Measurements from ENCODE around the gene CYP2R1. TPM values are rescaled to one million over a fixed set of nuclear protein-coding genes. Genes with fewer than 3 reads are reported as not detected.

Gene CYP2R1, protein sequence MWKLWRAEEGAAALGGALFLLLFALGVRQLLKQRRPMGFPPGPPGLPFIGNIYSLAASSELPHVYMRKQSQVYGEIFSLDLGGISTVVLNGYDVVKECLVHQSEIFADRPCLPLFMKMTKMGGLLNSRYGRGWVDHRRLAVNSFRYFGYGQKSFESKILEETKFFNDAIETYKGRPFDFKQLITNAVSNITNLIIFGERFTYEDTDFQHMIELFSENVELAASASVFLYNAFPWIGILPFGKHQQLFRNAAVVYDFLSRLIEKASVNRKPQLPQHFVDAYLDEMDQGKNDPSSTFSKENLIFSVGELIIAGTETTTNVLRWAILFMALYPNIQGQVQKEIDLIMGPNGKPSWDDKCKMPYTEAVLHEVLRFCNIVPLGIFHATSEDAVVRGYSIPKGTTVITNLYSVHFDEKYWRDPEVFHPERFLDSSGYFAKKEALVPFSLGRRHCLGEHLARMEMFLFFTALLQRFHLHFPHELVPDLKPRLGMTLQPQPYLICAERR
- 8.6 and 9.1 TPM in 2 replicates for total RNA-seq

GRCh38 chr11:14892036-14892556 lies at the start of gene CYP2R1:
CYP2R1 (minus strand) TSS chr11:14892231; CDS start chr11:14892205, 26 bp downstream.

Other genes with a start within 250 kb of the CYP2R1 start
- 0.34 and 0.54 TPM in 2 replicates for gene PDE3B, start 248.4 kb downstream of the CYP2R1 start, total RNA-seq
- gene CALCA, start 80.1 kb upstream of the CYP2R1 start, total RNA-seq = not detected in 2 replicates
- not detected in 2 replicates for gene CALCB, start 181.4 kb upstream of the CYP2R1 start, total RNA-seq
- gene INSC, start 222.7 kb upstream of the CYP2R1 start, total RNA-seq = 0.09 and 0.11 TPM in 2 replicates

Measured in dermis lymphatic vessel endothelial cell (primary cell).